HG03520 (cell line): ENCODE data around the gene GRM4.

Source experiments
- ATAC-seq: cut with Tn5 transposase; IDR thresholded peaks from one replicate; pipeline ENCODE4 v1.9.1; 2021; ENCODE audit warnings: mild to moderate bottlenecking, moderate library complexity; ENCODE audit not compliant: unreplicated experiment

The GRM4 gene

DNA sequence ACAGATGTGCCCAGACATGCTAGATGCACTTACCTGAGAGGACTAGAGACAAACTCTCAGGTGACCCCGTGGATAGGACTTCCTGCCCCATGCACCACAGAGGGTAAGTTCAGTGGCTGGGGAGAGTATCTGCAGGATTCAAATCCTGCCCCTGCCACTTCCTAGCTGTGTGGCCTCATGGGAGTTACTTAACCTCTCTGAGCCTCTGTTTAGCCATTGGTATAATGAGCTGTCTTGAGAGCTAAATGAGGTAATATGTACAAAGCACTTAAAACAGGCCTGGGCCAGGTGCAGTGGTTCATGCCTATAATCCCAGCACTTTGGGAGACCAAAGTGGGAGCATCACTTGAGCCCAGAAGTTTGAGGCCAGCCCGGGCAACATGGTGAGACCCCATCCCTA lies 59.3 kb downstream of the GRM4 start:
- ATAC-seq: no peak

DNA sequence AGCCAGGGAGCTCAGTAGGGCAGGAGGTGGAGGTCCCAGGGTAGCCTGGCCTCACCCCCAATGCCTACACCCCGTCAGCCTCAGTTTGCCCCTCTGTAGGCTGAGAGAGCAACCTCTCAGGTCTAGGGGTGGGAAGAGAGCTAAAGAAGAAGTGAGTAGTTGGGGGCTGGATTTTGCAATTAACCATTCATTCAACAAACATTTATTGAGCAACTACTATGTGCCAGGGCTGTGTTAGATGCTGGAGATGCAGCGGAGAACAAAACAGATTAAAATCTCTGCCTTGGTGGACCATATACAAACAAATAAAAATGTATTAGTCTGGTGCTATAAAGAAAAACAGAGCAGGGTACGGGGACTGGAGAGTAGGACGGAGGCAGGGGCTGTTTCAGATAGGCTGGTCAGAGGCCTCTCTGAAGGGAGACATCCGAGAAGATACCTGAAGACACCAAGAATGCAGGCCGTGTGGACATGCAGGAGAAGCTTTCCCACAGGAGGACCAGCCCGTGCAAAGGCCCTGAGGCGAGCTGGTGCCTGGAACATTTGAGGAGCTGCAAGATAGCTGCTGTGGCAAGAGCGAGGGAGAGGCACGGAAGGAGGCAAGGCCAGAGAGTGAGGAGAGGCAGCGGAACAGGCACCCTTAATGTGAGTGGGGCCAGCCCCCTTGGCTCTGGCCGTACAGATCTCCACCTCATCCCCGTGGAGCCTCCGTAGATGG lies 60.3 kb downstream of the GRM4 start:
- no peak for ATAC-seq

DNA sequence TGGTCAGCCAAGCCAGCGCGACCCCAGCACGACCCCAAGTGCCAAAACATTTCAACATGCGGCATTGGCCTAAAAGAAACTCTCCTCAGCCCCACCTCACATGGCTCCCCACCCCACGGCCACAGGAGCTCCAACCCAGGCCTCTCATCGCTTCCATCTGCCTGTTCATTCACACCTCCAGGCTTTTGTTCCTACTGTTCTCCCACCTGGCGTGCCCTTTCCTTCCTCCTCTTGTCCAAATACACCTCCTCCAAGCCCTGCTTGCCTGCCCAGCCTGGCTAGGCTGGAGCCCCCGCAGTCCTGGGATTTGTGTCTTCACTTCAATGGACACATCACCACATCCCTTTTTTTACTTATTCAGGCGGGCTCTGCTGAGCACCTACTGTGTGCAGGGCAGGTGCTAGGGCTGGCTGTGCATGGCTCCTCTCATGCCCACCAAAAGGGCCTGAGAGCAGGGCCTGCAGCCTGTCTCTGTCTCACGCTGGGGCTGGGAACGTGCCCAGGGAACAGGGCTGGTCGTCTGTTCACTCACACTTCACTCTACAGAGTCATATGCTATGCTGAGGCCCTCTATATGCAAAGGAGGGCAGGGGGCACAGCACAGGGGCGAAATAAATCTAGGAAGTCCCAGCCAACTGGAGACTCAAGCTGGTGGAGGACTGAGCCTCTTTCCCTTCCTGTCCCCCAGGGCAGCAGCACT lies 61.1 kb downstream of the GRM4 start:
- ATAC-seq: no peak

DNA sequence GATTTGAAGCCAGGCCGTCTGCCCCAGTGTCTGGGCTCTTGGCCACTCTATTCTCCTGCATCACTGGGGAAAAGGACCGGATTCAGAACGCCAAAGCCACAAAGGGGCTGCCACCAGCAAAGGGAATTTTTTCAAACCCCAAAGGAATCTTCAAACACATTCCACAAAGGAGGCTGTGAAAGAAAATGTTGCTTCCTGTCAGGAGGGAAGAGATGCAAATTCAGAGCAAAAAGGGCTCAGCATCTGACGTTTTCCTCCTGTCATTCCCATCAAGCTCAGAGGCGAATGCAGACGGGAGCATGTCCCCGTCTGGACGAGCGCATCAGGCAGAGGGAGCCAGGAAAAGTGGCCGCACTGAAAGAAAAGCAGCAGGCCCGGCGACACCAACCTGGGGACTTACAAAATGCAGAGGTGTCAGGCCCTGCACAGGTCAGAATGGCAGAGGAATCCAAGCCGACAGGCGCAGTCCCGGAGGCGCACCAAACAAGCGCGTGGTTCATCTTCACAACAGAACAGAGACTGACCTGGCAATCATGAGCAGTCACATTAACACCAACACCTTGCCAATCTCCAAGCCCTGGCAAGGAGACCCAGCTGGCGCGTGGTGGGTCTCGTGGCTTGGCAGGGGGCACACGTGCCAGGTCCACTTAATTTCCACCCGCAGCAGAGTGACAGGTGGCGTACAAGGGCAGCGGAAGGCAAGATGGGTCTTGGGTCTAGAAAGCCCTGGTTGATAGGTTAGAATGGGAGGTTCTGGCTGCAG lies 62.8 kb downstream of the GRM4 start:
- ATAC-seq: no peak

DNA sequence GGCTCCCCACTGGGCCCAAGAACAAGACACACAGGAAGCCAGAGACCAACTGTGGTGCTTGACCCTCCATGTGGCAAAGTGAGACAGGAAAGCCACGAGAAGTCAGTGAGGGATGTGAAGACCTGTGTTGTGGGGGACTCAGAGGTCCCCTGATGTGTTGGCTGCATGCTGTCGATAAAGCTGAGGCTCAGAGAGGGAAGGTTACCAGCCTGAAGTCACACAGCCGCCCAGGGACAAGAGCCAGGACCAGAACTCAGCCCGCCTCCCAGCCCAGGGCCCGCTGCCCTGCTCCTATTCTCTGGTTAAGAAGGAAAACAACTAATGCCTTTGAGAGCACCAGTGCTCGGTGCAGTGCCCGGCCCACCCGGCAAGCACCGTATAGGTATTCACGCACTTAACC lies 63.5 kb downstream of the GRM4 start:
- no peak for ATAC-seq

DNA sequence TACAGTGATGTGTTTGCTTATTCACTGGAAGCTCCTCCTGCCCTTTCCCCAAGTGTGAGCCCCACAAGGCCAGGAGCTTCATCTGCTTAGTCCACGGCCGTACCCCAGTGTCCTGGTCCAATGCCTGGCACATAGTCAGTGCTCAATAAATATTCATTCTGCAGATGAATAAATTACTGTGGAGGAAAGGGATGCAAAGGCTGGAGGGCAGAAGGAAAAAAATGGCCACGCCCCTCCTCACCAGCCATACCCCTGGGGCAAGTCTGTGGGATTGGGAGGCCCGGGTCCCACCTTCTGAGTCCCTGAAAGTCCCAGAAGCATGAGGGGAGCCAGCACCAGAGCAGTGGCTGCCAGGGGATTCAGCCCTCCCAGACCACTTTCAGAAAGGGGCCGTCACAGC lies 65.5 kb downstream of the GRM4 start:
- no peak for ATAC-seq

DNA sequence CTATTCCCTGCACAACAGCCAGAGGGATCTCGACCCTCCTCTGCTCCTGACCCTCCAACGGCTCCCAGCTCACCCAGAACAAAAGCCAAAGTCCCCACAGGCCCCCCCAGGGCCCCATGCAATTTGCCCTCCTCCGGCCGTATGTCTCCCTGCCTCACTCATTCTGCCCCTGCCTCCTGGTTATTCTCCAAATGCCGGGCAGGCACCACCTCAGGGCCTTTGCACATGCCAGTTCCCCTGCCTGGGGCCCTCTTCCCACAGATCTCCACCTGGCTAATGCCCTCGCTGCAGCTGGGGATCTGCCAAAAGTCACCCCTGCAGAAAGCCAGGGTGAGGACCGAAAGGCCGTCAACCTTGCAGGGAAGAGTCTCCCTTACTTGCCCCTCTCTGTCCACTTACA lies 66.0 kb downstream of the GRM4 start:
- ATAC-seq: no peak

DNA sequence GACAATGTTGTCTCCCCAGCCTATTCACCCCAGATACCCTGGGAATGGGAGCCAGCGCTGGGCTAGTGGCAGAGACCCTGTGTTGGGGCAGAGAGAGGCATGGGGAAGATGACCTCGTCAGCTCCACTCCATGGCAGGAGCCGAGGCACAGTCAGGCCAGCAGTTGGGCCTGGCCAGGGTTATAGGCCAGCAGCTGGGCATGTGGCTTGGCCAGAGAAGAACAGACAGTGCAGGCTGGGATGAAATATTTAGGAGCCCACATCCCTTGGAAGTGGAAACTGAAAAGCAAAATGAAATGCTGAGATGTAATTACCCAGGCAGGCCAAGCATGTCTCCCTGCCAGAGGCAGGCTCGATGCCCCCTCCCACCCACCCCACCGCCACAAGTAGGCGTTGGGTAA lies 70.0 kb downstream of the GRM4 start:
- no peak for ATAC-seq

DNA sequence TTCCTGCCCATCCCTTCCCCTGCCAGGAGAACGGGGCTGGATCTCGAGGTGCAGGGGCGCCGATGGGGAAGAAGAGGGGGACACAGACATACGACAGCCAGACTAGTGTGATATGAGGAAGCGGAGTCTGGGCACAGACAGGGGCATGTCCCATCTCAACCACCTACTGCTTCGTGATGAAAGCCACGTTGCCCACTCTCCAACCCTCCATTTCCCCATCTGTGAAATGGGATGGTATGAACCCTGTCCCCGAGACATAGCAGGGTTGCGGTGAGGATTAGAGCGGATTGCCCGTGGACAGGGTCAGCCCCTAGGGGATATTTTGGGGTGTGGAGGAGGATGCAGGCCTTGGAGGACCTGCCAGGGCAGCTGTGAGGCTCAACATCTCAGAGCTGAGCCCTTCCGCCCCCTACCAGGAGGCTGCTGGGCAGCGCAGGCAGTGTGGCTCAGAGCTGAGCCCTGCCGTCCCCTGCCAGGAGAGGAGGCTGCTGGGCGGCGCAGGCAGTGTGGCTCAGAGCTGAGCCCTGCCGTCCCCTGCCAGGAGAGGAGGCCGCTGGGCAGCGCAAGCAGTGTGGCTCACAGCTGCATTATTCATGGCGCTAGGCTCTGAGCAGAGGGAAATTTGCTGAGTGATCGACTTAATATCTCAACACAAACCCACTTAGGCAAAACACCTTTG lies 71.7 kb downstream of the GRM4 start:
- no peak for ATAC-seq

DNA sequence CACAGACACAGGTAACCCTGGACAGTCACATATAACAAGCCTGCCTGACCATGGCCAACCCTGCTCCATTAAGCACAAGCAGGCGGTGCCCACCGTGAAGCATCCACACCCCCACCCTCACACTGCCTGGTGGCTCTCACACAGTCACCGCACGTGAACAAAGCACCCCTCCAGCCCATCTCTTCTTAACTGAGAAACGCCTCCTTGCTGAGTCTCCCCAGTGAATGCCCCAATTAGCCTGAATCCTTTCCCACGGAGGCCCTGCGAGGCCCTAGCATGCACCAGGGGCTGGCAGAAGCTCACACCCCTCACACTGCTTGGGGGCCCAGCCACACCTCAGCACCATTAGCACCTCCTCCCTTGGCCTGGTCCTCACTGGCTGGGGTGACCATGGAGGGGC lies 72.3 kb downstream of the GRM4 start:
- no peak for ATAC-seq

DNA sequence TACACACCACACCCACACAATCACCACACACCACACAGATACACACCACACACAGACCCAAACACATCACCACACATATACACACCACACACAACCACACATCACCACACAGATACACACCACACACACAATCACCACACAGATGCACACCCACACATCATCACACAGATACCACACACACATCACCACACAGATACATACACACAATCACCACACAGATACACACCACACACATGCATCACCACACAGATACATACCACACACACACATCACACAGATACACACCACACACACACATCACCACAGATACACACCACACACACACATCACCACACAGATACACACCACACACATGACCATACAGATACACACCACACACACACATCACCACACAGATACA lies 73.2 kb downstream of the GRM4 start:
- no peak for ATAC-seq

DNA sequence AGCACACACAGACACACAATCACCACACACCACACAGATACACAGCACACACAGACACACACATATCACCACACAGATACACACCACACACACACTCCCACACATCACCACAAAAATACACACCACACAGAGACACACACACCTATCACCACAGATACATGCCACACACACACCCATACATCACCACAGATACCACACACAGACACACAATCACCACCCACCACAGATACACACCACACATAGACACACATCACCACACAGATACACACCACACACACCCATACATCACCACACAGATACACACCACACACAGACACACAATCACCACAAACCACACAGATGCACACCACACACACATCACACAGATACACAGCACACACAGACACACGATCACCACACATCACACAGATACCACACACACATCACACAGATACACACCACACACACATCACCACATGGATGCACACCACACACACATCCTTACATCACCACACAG lies 74.0 kb downstream of the GRM4 start:
- no peak for ATAC-seq

DNA sequence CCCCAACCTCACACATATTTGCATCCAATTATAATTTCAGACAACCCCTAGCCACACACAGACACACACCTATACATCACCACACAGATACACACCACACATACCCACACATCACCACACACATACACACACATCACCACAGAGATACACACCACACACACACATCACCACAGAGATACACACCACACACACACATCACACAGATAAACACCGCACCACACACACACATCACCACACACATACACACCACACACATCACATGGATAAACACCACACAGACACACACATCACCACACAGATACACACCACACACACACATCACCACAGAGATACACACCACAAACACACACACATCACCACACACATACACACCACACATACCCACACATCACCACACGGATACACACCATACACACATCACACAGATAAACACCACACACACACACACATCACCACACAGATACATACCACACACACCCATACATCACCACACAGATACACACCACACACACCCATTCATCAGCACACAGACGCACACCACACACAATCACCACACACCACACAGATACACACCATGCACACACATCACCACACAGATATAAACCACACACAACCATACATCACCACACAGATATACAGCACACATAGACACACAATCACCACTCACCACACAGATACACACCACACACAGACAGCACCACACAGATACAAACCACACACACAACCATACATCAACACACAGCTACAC lies 74.6 kb downstream of the GRM4 start:
- ATAC-seq: no peak

DNA sequence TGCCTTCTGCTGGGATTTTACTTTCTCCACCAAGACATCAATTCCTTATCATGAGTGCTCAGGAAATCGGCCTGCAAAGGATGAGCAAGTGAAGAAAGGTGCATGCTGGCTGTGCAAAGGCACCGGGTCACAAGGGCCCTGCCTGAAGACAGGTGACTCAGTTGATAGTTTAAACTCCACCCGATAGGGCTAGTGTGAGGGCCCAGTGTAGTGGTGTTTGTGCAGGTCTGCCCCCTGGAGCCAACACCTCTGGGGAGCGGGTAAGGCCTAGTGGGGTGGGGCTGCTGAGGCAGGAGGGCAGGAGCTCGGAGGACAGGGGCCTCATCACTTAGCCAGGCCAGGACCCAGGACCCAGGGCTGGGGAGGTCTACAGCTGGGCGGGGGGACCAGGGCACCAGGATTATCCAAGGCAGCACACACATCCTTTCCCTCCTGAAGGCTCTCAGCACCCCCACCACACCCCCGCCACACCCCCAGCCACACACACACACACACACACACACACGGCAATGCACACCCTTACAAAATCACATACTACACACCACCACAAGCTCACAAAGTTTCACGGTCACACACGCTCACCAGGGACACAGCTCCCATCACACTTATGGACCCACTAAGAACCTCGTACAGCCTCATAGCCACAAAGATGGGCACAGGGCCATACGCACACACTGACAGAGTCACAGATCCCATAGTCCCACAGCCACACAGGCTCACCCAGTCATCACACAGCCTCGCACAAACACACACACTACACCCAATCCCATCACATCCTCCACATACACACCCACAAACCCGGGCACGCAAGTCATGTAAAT lies 75.4 kb downstream of the GRM4 start:
- no peak for ATAC-seq

DNA sequence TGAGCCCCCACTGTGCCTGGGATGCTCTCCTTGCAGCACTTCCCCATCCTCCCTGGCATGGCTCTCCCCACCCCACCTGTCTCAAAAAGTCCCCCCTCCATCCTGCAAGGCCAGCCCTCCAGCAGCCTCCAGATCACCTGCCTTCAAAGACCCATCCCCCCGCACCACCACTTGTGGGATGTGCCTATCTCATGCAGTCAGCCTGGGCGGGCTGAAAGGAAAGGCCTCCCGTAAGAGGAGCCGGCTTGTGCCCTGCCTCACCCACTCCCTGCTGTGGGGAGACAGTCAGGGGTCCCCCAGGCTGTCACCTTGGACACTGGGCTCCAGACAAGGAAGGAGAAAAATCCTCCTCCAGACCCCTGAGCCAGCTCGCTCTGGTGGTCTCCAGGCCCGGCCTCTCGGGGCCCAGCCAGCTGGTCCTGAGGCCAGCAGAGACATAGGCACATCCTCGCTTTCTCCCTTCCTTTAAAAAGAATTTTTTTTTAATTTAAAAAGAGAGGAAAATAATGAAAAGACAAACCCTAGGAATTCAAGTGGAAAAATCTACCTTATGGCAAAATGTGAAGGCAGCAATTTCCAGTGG lies 77.3 kb downstream of the GRM4 start:
- ATAC-seq: no peak

DNA sequence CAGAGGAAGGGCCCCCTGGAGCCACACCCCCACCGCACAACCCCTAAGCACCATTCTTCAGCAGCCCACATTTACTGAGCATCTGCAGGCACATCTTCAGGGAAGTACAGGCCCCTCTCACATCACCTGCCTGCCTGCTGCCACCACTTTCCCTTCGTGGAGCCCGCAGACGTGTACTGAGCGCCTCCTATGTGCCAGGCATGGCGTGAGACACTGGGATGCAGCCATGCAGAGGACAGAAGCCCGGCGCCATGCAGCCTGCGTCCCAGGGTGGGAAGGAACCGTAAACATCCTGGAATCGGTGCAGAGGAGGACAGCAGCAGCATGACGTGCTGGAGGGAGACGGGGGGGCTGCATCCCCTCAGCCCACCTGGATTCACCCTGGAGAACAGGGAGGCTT lies 78.1 kb downstream of the GRM4 start:
- no peak for ATAC-seq

DNA sequence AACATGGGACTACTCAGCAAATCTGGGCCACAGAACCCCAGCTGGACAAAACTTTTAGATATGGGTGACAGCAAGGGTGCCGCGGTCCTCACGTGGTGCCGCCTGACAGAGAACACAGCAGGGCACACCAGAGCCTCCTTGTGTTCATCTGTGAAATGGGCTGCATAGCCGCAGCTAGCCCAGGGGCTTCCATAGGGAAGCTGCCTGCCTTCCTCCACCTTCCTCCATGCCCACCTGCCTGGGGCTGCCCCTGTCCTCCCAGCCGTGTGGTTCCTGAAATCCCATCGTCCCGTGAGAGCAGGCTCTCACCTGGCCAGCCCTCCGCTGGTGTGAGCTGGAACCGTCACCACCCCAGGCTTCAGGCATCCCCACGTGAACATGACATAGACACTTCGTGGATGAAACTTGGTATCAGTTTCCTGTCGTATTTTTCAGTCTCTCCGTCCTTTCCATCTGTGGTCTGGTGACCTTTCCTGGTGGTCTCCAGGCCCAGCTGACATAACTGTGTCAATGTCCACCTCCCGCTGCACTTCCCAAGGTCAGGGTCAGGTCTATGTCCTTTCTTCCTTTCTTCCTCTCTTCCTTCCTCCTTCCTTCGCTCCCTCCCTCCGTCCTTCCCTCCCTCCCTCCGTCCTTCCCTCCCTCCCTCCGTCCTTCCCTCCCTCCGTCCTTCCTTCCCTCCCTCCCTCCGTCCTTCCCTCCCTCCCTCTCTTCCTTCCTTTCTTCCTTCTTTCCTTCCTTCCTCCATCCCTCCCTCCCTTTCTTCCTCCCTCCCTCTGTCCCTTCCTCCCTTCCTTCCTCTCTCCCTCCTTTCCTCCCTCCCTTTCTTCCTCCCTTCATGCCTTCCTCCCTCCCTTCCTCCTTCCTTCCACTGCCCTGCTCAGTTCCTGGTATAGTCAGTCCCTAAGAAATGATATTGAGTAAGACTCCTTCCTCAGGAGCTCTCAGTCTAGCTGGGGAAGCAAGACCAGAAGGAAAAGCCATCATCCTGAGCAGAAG lies 78.8 kb downstream of the GRM4 start:
- no peak for ATAC-seq

DNA sequence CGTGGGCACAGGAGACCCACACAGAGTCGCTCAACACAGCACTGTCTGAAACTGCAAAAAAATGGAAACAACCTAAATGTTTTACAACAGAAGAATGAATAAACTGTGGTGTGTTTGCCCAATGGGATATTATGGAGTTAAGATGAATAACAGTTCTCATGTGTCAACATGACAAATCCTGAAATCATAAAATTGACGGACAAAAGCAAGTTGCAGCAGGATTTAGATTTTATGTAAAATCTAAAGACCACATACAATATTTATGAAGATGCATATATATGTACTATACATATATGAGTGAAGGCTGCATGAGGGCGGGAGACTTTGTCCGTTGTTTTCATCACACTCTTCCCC lies 79.7 kb downstream of the GRM4 start:
- ATAC-seq: no peak
